Stimulated activated CD4-positive, alpha-beta T cell treated with anti-CD3 and anti-CD28 coated beads, TNF-alpha, amount 100 ng/mL, for 24 hours (primary cell): ENCODE results near the gene ACOT11.

Experiments used
- DNase-seq, 3 experiments: peaks; one replicate each; pipeline ENCODE4 v3.0.0-alpha.2; 2020; ENCODE audit warnings: low read depth in 3 of 3

ACOT11 gene

DNA sequence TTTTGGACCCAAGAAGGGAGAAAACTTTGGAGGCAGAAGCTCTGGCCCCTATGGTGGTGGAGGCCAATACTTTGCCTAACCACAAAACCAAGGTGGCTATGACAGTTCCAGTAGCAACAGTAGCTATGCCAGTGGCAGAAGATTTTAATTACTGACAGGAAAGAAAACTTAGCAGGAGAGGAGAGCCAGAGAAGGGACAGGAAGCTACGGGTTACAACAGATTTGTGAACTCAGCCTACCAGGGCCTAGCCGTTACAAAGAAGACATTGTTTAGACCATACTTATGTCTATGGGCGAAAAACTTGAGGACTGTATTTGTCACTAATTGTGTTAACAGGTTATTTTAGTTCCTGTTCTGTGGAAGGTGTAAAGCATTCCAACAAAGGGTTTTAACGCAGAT, 10.4 kb upstream of the ACOT11 start:
- no peak for DNase-seq

GRCh38 chr1:54538538-54538937, 9.5 kb upstream of the ACOT11 start:
- DNase-seq = no peak

- no peak for DNase-seq
These were observed 7.3 kb upstream of the ACOT11 start for GRCh38 chr1:54540582-54541295.

DNA sequence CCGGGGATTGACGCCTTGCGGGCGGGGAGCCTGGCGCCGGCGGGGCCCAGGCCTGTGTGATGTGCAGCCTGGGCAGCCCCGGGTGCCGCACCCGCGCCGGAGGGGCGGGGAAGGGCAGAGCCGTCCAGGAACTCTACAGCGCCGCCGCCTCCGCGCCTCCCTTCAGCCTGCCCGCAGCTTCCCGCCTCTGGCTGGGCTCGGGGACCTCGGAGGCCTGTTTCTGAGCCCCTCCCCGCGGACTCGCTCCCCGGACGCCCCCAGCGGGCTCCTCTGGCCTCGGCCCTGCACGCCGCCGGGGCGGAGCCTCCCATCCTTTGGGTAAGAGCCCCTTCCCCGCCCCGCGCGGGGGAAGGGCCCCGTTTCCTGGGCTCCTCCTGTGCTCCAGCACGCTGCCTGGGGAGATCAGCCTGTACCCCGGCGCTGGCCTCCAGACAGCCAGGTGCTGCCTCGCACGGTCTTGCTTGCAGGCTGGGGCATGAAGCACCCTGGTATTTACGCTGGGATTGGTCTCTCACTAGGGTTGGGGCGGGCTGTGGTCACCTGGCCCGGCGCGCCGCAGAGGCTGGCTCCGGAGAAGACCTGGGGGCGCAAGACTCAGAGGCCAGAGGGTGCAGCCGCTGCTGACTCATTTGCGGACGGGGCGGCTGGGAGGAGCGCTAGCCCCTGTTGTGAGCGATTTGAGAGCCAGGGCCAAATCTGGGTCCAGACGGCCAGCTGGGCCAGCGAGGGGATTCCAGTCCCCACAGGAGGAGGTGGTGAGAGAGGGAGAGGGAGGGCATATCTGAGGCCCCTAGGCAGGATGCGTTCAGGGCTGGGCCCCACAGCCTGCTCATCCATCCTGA, 5.7 kb upstream of the ACOT11 start:
- DNase-seq = peak; percentile 14 to 70 (median 26)

- no peak for DNase-seq
These were observed 5.0 kb upstream of the ACOT11 start for GRCh38 chr1:54542962-54543539.

DNA sequence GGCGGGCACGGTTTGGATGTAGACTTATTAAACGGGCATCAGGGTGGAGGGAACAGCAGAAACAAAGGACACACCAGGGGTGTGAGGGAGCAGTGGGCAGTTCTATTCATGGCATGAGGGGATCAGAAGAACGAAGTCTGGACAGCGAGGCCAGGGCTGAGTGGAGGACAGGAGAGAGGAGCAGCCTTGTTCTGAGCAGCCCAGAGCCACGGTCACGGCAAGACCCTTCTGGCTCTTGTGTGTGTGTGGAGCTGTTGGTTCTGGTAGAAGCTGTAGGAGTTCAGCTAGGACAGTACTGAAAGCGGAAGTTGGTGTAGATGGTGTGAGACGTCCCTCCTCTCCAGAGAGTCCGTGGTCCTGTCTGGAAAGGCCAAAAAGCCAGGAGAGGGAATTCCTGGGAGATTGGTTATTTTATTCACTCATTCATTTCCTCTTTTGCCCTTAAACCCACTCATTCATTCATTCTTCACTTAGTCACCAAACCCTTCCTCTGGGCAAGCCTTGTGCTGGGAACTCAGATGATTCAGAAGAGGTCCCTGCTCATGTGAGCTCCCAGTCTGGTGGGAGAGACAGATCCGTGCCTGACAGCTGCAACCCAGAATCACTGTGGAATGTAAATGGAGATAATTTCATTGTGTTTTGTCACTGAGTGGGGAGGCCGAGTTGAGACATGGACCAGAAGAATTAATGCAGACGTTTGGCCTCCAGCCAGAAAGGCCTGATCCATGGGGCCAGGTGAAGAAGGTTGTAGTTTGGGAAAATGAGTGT, 4.1 kb upstream of the ACOT11 start:
- DNase-seq = no peak

GRCh38 chr1:54545916-54546635, 2.0 kb upstream of the ACOT11 start:
- DNase-seq = no peak

DNA sequence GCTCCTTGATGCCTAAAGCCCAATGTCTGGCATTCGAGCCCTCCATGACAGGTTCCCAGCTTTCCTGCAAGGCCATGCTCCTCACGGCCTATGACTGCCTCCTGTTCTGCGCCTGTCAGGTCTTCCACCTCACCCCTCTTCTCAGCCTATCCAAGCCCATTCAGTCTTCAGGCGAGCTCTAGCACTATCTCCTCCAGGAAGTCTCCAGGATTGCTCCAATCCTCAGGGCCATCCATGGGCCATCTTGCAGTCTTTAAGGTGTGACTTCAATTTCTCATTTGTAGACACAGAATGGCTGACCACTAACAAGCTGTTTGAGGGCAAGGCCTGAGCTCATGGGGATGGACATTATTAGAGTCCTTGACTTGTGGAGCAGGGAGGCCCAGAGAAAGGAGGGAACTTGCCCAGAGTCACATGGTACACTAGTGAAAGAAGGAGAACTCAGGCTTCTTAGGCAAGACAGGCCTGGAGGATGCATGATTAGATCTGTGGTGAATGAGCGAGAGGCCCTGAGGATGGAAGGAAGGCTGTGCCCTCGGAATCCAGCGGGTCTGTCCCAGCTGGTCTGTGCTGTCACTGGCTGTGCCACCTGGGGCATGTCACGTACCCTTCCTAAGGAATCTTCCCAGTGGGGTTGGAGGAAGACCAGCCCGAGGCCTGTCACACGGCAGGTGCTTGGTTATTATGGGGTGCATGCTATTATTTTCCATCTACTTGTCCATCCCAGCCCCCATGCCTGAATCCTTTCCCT, 1.2 kb upstream of the ACOT11 start:
- no peak for DNase-seq

- DNase-seq = no peak
These were observed 489 bp downstream of the ACOT11 start for GRCh38 chr1:54548389-54549044.

DNA sequence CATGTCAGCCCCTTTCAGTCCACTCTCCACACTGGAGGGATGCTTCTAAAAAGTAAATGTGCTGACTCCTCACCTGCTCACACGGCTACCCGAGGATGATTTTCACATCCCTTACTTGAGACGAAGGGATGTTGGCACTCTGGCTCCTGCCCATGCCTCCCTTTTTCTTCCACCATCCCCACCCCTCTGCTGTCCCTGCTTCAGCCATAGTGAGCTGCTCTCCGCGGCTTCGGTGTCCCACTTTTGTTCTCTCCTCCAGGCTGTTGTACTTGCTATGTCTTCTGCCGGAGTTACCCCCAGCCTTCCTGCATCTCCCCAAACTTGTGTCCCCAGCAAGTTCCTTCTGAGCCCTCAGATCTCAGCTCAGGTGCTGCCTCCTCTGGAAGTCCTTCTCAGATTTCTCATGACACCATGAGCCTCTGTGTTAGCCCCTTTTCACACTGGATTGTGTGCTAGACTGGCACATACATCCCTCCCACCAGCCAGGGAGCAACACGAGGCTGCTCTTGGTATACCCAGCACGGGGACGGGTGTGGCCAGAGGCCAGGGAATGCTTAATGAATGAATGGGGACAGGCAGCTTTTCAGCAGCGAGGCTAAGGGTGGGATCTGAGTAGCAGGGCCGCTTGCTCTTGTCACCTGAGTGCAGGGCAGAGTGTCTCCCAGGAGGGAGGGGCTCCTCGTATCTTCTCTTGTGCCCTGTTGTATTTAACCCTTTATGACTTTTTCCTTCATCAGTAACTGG, 1.3 kb downstream of the ACOT11 start:
- no peak for DNase-seq

DNA sequence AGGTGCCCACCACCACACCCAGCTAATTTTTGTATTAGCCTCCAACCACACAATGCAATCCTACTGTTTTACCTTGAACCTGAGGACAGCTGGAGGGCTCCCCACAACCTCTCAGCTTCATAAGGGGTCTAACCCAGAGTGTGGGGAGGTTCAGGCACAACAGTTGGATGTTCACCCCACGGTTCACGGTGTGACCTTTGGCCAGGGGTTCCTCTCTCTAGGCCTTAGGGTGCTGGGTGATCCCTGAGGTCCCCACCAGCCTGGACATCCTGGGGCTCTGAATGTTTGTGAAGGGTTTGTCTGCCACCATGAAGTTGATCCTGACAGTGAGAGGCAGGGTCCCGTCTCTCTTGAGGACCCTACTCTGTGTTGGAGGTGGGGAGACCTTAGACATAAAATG, 3.9 kb downstream of the ACOT11 start:
- DNase-seq = no peak

GRCh38 chr1:54553602-54554313, 5.7 kb downstream of the ACOT11 start:
- DNase-seq = no peak

DNA sequence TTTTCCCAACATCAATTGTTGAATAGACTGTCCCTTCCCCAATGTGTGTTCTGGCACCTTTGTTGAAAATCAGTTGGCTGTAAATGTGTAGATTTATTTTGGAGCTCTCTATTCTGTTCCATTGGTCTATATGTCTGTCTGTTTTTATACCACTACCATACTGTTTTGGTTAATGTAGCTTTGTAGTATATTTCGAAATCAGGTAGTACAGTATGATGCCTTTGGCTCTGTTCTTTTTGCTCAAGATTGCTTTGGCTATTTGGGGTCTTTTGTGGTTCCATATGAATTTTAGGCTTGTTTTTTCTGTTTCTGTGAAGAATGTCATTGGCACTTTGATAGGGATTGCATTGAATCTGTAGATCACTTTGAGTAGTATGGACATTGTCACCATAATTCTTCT, 8.1 kb downstream of the ACOT11 start:
- no peak for DNase-seq

GRCh38 chr1:54557671-54558355, 9.8 kb downstream of the ACOT11 start:
- no peak for DNase-seq

- DNase-seq = no peak
These were observed 10.5 kb downstream of the ACOT11 start for GRCh38 chr1:54558434-54559030.

DNA sequence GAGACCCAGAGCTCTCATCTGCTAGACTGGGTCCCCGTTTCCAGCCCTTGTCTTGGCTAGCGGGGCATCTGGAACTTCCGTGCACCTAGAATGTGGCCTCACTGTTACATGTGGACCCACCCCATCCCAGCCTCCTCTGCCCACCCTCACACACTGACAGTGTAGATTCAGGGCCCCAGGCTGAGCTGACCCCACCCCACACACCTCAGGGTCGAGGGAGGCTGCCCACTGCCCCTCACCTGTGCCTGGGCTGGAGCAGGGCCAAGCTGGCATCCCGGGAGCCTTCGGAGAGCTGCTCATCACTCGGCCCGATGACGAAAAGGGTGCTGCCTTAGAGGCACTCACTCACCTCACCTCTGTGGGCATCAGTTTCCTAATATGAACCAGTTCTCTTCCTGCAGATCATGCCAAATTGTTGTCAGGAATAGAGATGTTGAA, 11.1 kb downstream of the ACOT11 start:
- no peak for DNase-seq

- DNase-seq = no peak
These were observed 11.8 kb downstream of the ACOT11 start for GRCh38 chr1:54559771-54560231.
